Stomach (tissue), 9 donors: Measurements from ENCODE around the gene TUSC2. TPM values are rescaled to one million over a fixed set of nuclear protein-coding genes. Genes with fewer than 3 reads are reported as not detected.
A peak's percentile ranks its signal among the peaks of the same experiment; 100 is the strongest.

ENCODE experiments used
- DNase-seq, 2 donors: peaks; one replicate each; pipeline versions ENCODE4 v3.0.0 to v3.0.0-alpha.2; 2013 to 2019
- H3K27ac ChIP-seq, 5 donors: fragments of 200-600 bp in 4 of 5; sonication (generic) in 4 of 5; one replicate each; pipeline ENCODE4 v1.5.1; 2013 to 2019; ENCODE audit warnings: mild to moderate bottlenecking in 1 of 5, moderate library complexity in 1 of 5
- H3K27me3 ChIP-seq, 3 donors: fragments of 200-600 bp; sonication (generic); one replicate each; pipeline ENCODE4 v1.5.1; 2017 to 2019; ENCODE audit warnings: mixed run types in 1 of 3
- H3K36me3 ChIP-seq, 4 donors: fragments of 200-600 bp; sonication (generic); 1 replicate in 3 of 4; 2 replicates in 1 of 4; pipeline ENCODE4 v1.5.1; 2016 to 2019
- H3K4me1 ChIP-seq, 4 donors: fragments of 200-600 bp; sonication (generic); one replicate each; pipeline ENCODE4 v1.5.1; 2016 to 2019
- H3K4me3 ChIP-seq, 4 donors: fragments of 200-600 bp; sonication (generic) in 3 of 4; one replicate each; pipeline ENCODE4 v1.5.1; 2016 to 2019; ENCODE audit warnings: mild to moderate bottlenecking in 1 of 4
- H3K9me3 ChIP-seq, 4 donors: fragments of 200-600 bp; sonication (generic); one replicate each; pipeline ENCODE4 v1.5.1; 2016 to 2019
- CTCF ChIP-seq, 7 experiments: fragments of 450-650 bp in 4 of 7; fragments of 200-600 bp in 3 of 7; sonication (generic) in 3 of 7; IDR thresholded peaks; one replicate each; pipeline ENCODE4 v1.5.1; 2016 to 2019; ENCODE audit warnings: antibody characterized with exemption in 7 of 7, control low read depth in 2 of 7, mild to moderate bottlenecking in 1 of 7
- EP300 ChIP-seq: sonication (generic); formaldehyde crosslinking; IDR thresholded peaks from one replicate; pipeline ENCODE4 v1.6.1; 2017; ENCODE audit warnings: antibody characterized with exemption
- POLR2A ChIP-seq, 4 donors: fragments of 450-650 bp; IDR thresholded peaks; one replicate each; pipeline ENCODE4 v1.6.1; 2016; ENCODE audit warnings: antibody characterized with exemption in 4 of 4, control low read depth in 2 of 4, mild to moderate bottlenecking in 1 of 4, moderate library complexity in 1 of 4
- POLR2AphosphoS5 ChIP-seq, 3 donors: sonication (generic); formaldehyde crosslinking; IDR thresholded peaks; one replicate each; pipeline ENCODE4 v1.6.1; 2016; ENCODE audit warnings: antibody characterized with exemption in 3 of 3
- WGBS, 5 donors: extraction: QIAGEN DNeasy Blood & Tissue Kit in 3 of 5; methylation state at CpG; one replicate each; pipeline versions ENCODE4 v1.1.5 to v1.1.7; 2013 to 2018; 5-methylcytosine and 5-hydroxymethylcytosine counted together
- intact Hi-C: fragments of 100-400 bp; cut with DNase I; formaldehyde crosslinking; loops from one replicate; pipeline ENCODE4 v1.15.1; 2023; ENCODE audit warnings: low total_unique reads
- polyA plus RNA-seq, 3 donors: library from polyadenylated mRNA; stranded (reverse); fragments of 200-250 nt; gene quantifications; one replicate each; pipeline ENCODE4 v1.2.3, GENCODE V29; 2013
- total RNA-seq, 5 donors: library from RNA; depleted of rRNA; stranded (reverse); fragments of >200 nt; gene quantifications; one replicate each; pipeline versions ENCODE4 v1.1.0 to v1.2.3, GENCODE V29; 2014 to 2016
- donor health status: healthy with polysubstance abuse.
- donor health status: Bipolar disorder and iron deficiency.
- donor health status: healthy.

TUSC2 gene
- total and polyA plus RNA-seq, 8 donors = 2.3 to 63.4 (median 40.3) TPM; not detected in 1

GRCh38 chr3:50324351-50325112 is 3.5 kb downstream of the TUSC2 start:
- WGBS, 5 donors = 43 to 47% (median 45%) methylated on average over 4 of the region's 4 CpGs
- intact Hi-C loops = no loop called here
- Histone ChIP-seq H3K27me3 (no peaks in the 10 kb centered on the region), H3K36me3 (peaks cover 14 to 30% (median 25%) of the 10 kb centered on the region in 4 donors), H3K4me1 (peaks cover 41 to 86% (median 71%) of the 10 kb centered on the region in 4 donors), H3K4me3 (no peak overlapping the region), H3K9me3 (no peaks in the 10 kb centered on the region), H3K27ac (peak overlapping the region; percentile 33 to 96 (median 95))
- DNase-seq = peak; percentile 69 to 87
- TF ChIP-seq CTCF (IDR thresholded peaks at IDR 0.05) (peak in 5 of 7 experiments; percentile 80 to 89 (median 83)), EP300 (no peak), POLR2A (IDR thresholded peaks at IDR 0.05) (no peak), POLR2AphosphoS5 (IDR thresholded peaks at IDR 0.05) (peak in 1 of 3 donors; percentile 5)

- Histone ChIP-seq H3K27me3 (no peaks in the 10 kb centered on the region), H3K4me3 (no peak overlapping the region), H3K9me3 (no peaks in the 10 kb centered on the region), H3K4me1 (peaks cover 49 to 88% (median 74%) of the 10 kb centered on the region in 4 donors), H3K27ac (peak overlapping the region; percentile 91 to 96 (median 95)), H3K36me3 (peaks cover 11 to 33% (median 28%) of the 10 kb centered on the region in 4 donors)
- intact Hi-C loops = no loop called here
- WGBS, 5 donors = 54 to 67% (median 63%) methylated on average over 3 to 5 of the region's 5 CpGs
- peak in 1 of 2 donors; percentile 68 for DNase-seq
- TF ChIP-seq CTCF (IDR thresholded peaks at IDR 0.05) = peak in 1 of 7 experiments; percentile 11
- TF ChIP-seq POLR2AphosphoS5 (IDR thresholded peaks at IDR 0.05) = peak in 2 of 3 donors; percentile 49 to 54
- TF ChIP-seq EP300 = no peak
- TF ChIP-seq POLR2A (IDR thresholded peaks at IDR 0.05) = no peak
These were observed 4.3 kb downstream of the TUSC2 start for GRCh38 chr3:50323614-50324199.

- Histone ChIP-seq H3K27me3 (no peaks in the 10 kb centered on the region), H3K27ac (peak overlapping the region; percentile 91 to 96 (median 95)), H3K4me1 (peaks cover 55 to 88% (median 75%) of the 10 kb centered on the region in 4 donors), H3K36me3 (peaks cover 14 to 38% (median 32%) of the 10 kb centered on the region in 4 donors), H3K4me3 (no peak overlapping the region), H3K9me3 (no peaks in the 10 kb centered on the region)
- intact Hi-C loops = no loop called here
- no peak for TF ChIP-seq POLR2AphosphoS5 (IDR thresholded peaks at IDR 0.05)
- no peak for TF ChIP-seq EP300
- no peak for TF ChIP-seq POLR2A (IDR thresholded peaks at IDR 0.05)
- no peak for TF ChIP-seq CTCF (IDR thresholded peaks at IDR 0.05)
- DNase-seq = peak in 1 of 2 donors; percentile 75
- WGBS, 5 donors = 28 to 49% (median 35%) methylated on average over 4 of the region's 4 CpGs
These were observed 4.9 kb downstream of the TUSC2 start for GRCh38 chr3:50323092-50323600.

GRCh38 chr3:50322386-50323091 is 5.5 kb downstream of the TUSC2 start, which contains the start of gene HYAL2:
TSS of gene HYAL2 (minus strand) at chr3:50322745. CDS start at chr3:50320489, 2,256 bp downstream.
- peak within 1 kb of the TSS; percentile 82 to 92 (median 86) for H3K4me3 ChIP-seq
- H3K9me3 ChIP-seq = no peaks in the 10 kb centered on the region
- H3K36me3 ChIP-seq = peaks cover 16 to 43% (median 38%) of the 10 kb centered on the region in 4 donors
- peaks cover 60 to 92% (median 78%) of the 10 kb centered on the region in 4 donors for H3K4me1 ChIP-seq
- TF ChIP-seq EP300 (no peak), POLR2A (IDR thresholded peaks at IDR 0.05) (no peak), CTCF (IDR thresholded peaks at IDR 0.05) (no peak), POLR2AphosphoS5 (IDR thresholded peaks at IDR 0.05) (peak in 2 of 3 donors; percentile 11 to 60)
- intact Hi-C loops = no loop called here
- H3K27me3 ChIP-seq = no peaks in the 10 kb centered on the region
- peak within 1 kb of the TSS; percentile 91 to 96 (median 95) for H3K27ac ChIP-seq
- DNase-seq = peak; percentile 67 to 69
- WGBS, 5 donors = 17 to 38% (median 30%) methylated on average over 20 to 31 of the region's 31 CpGs
